HPDE6-E6E7 (cell line): ENCODE results near the gene HOOK2.

Experiments used
- DNase-seq: peaks from one replicate; pipeline ENCODE4 v3.0.0; 2011; ENCODE audit warnings: missing footprints; ENCODE audit errors: extremely low spot score

Gene HOOK2

DNA sequence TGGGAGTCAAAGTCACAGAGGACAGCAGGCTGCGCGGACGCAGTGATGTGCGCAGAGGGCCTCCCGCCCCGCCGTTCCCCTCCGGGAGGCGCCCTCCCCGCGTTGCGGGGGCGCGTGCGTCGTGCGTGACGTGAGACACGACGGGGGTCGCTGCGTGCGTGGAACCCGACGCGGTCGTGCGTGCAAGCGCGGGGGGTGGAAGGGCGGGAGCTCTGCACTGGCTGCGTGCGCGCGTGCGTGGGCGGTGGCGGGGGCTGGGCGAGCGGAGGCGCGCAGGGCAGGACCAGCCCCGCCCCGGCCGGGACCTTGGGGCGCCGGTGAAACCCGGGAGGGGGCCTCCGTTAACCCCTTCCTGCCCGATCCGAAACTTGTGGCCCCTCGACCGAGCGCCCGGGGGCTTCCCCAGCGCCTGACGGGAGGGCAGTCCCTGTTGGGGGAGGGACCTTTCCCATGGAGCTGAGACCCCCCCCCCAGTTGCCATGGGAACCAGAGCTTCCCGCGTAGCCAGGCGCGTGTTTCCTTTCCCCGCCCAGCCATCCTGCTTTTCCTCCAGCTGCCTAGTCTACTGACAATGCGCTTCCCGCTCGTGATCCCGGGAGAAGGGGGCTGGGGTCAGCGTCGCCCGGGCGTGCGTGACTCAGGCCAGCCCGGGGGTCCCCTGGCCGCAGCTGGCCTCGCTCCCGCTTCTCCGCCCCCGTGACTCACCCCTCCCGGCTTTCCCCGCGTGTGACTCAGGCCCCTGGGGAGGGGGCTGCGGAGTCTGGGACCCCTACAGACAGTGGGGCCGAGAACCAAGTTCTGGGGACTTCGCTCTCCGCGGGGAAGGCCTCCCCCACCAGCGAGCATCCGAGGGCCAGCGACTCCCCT lies 7.3 kb upstream of the HOOK2 start:
- DNase-seq, result no peak

DNA sequence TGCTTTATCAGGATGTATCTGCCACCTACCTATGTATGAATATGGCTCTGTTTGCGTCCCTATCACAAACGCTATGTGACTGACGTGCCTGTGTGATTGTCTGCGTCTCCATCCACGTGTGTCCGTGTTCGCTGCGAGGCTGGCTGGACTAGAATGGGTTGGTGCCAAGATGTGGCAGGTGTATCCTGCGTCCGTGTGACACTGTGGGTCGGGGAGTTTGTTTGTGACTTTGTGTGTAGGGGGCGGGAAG lies 6.7 kb upstream of the HOOK2 start:
- DNase-seq, result no peak

DNA sequence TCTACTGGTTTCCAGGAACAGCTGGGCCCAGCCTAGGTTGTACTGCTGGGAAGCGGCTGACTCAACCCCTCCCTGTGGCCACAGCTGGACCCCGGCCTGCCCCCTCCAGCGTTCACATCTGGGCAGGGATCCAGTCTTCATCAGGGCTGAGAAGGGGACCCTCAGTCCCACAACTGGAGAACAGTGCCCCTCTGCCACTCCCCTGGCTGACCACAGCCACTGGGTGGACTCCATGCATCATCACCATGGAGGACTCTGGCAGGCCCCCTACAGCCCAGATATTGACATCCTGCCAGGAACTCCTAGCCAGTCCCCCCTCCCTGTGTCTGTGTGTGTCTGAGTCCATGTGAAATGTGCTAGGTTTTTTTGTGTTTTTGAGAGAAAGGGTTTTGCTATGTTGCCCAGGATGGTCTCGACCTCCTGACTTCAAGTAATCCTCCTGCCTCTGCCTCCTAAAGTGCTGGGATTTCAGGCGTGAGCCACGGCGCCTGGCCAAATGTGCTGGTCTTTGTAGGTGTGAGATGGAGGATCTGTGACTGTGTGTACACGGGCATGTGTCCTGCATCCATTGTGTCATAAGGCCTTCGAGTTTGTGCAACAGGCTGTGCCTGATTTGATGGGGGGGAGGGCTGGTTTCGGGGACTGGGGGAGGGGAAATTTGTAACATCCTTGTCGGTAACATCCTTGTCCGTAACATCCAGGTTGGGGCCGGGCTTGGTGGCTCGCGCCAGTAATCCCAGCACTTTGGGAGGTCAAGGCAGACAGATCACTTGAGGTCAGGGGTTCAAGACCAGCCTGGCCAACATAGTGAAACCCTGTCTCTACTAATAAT lies 4.0 kb upstream of the HOOK2 start:
- DNase-seq, result no peak

DNA sequence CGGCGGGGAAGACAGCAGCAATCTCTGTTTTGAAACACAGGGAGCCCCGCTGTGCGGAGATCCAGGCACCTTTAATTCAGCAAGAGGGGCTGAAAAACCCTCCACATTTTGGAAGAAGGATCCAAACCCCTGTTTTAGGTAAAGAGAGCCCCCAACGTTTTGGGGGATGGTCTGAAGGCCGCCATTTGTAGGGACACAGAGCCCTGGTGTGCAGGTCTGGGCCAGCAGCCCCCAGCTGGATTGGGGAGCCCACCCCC lies 3.5 kb upstream of the HOOK2 start:
- DNase-seq, result no peak

DNA sequence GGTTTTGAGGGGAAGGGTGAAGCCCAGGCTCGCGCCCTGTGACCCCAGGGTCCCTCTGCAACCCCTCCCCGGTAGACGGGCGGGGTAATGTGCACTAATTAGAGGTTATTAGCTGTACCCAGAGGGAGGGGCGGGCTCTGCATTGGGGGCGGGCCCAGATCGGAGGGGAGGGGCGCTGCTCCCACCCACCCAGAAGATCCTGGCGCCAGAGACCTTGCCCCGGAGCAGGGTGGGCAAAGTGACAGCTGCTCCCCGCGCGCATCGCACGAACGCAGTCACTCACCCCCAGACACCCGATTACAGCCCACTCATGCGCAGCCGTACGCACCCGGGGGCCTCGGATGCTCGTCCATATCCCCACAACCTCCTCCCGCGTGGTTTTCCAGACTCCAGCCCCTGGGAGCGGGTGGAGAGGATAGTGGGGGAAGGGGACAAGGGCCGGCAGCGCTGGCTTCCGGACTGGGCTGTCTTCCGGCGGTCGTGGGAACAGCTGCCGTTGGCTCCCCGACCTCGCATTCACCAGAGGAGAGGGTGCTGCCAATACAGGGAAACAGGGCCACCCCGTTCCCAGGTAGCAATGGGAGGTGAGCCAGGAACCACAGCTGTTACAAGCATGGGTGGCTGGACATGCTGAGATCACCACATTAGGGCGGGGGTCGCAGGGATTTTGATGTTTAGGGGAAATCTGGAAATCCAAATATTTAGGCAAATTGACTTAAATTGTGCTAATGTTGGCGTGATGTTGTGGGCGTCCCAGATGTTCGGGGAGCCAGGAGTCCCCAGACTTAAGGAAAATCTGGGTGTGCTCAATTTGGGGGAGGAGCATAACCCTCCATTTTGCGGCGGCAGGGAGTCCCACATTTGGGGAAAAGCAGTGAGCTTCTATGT lies 2.9 kb upstream of the HOOK2 start:
- DNase-seq, result no peak

DNA sequence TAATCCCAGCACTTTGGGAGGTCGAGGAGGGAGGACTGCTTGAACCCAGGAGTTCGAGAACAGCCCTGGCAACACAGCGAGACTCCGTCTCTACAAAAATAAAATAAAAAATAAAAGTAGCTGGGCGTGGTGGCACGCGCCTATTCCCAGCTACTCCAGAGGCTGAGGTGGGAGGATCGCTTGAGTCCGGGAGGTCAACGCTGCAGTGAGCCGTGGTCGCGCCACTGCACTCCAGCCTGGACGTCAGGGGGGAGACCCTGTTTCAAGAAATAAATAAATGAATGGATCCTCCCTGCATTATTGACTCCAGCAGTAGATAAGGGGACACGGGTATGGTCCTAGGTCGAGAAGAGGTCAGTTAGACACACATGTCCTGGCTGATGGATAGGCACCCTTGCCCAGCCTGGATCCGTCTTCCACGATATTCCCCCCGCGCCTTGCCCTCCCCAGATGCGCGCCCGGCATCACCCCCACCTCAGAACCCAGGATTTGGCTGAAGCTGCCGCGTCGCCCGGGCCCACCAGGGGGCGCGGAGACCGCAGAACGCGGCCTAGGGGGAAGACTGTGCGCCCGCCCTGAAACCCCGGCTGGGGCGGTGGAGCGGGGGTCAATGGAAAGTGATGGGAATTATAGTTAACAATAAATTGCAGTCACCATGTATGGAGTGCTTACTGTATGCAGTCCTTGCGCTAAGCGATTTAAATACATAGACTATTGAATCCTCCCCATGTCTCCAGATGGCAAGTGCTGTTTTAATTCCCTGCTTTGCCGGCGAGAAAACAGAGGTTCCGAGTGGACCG lies 2.1 kb upstream of the HOOK2 start:
- no peak for DNase-seq

DNA sequence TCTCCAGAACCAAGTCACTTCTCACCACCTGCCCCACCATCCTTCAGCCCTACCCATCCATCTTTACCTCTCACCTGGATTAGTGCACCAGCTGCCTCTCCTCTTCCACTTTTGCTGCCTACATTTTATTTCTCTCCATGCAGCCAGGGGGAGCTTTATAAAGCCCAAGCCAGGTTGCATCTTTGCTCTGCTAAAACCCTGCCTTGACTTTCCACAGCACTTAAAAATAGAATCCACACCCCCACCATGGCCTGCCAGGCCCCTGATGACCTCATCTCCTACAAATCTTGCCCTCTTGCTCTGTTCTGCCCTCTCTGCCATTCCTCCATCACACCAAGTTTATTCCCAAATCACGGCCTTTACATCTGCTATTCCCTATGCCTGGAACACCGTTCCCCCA lies 1.8 kb downstream of the HOOK2 start:
- DNase-seq, result no peak

DNA sequence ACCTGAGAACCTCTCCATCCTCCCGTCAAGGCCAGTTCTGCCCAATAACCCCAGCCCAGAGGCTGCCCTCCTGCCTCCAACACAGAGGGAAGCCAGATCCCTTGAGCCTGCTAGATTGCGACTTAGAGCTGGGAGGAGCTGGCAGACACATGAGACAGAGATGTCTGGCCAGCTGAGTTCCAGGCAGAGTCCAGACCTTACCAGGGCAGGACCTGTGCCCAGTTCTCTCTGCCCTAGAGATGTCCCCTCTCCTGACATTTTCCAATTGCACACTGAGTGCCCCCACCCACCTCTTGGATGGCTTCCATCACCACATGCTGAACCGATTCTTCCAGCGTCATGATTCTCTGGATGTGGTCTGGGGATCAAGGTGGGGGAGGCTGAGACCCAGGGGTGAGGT lies 3.0 kb downstream of the HOOK2 start:
- no peak for DNase-seq

DNA sequence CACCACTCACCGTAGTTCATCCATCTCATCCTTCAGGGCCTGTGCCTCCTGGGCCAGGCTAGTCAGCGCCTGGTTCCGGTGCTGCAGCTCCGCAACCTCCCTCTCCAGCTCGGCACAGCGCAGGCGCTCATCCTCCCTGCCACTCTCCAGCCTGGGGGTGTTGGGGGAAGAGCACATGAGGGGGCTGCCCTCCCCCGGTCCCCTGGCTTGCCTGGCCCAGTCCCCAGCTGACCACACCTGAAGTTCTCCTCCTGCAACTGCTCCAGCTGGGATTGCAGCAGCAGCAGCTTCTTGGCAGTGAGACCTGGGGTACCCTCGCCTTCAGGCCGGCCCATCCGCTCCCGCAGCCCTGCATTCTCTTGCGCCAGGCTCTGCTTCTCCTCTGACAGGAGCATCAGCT lies 4.4 kb downstream of the HOOK2 start:
- no peak for DNase-seq

DNA sequence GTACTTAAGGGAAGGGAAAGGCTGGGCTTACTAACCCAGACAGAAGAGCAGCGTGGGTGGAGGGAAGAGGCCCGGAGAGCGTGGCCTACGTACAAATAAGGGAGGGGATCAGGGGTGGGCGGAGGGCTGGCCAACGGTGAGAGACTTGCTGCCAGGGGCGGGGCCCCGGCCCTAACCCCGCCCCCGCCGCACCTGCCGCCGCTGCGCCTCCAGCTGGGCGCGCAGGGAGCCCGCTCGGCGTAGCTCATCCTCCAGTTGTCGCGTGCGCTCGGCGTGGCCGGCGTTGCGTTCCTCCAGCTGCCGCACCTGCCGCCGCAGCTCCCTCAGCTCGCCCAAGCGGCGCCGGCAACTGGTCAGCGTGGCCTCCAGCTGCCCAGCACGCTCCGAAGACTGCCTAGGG lies 5.7 kb downstream of the HOOK2 start:
- DNase-seq, result no peak

DNA sequence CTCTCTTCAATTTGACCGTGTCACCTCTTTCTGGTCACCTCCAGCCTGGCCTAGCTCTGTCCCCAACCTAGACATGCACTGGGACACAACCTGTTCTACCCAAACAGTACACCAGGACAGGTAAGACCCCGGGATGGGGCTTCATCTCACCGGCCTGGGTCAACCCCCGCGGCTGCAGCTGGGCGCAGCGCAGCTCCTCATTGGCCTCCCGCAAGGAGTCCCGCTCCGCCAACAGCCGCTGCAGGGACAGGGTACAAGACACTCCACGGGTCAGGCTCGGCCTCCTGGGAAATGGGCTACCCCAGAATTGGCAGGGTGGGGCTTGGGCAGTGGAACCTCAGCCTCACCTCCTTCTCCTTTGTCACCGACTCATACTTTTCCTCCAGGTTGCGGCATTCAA lies 7.7 kb downstream of the HOOK2 start:
- DNase-seq, result no peak

DNA sequence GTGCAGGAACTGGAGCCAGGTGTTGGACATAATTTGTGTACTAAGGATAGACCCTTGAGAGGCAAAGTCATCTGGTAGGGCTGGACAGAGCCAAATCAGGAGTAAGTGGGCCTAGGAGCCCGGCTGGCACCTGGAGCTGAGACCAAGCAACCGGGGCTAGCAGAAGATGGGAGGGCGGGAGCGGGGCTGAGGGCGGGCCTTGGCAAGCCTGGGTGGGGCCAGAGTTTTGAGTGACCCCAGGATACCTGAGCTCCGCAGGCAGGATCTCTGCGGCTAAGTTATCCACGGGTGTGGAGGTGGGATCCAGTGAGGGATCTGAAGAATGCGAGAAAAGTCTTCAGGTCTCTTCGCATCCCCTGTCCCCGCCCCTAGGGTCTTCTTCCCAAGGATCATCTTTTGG lies 8.2 kb downstream of the HOOK2 start:
- no peak for DNase-seq

DNA sequence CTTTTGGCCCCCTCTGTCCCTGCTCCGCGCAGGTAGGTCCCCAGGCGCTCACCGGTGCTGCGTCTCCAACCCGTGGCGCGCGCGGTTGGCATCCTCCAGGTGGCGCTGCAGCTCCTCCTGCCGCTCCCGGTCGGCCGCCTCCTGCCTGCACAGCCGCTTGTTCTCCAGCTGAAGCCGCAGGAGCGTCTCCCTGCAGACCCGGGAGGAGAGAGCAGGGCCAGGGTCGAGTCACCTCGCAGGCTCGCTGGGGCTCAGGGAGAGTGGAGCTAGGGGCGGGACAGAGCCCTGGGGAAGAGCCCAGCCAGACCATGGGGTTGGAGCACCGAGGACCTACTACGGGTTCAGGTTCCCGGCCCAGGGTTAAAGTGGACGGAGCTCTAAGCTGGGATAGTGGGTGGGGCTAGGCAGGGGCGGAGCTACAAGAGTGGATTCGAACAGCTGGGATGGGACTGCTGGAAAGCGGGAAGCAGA lies 9.3 kb downstream of the HOOK2 start:
- DNase-seq, result no peak

DNA sequence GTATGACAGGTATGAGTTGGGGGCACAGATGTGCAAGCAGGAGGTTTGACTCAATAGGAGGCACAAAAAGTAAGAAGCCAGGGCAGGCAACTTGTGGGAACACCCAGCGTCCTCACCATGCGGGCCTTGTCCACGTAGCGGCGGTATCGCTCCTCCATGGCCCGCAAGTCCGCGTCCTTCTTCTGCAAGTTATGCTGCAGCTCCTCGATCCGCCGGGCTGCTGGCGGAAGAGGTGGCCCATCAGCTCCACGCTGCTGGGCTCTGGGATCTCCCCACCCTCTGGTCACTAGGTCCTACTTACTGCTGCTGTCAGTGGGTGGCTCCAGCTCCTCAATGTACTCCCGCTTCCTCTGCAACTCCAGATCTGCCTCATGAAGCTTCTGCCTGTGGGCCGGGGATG lies 10.7 kb downstream of the HOOK2 start:
- DNase-seq, result no peak

DNA sequence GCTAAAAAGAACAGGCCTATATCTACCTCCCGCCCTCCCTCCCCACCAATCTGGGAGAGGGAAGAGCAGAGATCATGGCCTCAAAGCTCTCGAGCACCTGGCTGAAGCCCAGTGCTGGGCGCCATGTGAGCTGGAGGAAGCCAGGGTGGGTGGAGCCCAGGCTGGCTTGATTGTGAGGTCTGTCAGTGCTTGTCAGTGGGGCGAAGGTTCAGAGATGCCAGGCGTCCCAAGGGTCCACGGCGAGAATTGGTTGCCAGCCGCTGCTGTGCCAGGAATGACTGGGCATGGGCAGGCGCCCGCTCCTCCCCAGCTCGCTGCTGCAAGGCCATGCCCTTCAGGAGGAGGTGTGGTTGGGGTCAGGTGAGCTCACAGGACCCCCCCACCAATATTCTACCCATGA lies 12.3 kb downstream of the HOOK2 start:
- no peak for DNase-seq

DNA sequence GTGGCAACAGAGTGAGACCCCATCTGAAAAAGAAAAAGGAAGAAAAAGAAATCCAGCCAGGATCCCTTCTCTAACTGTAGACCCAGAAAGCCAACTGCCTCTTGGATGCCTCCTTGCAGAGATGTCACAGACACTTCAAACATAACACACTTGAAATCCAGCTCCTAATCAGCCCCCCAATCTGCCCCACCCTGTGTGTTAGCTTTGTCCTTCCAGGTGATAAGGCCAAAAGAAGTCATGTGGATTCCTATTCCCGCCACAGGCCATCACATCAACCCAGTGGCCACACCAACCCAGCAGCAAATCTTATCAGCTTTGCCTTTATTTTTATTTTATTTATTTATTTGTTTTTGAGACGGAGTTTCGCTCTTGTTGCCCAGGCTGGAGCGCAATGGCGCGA lies 15.7 kb downstream of the HOOK2 start:
- no peak for DNase-seq

DNA sequence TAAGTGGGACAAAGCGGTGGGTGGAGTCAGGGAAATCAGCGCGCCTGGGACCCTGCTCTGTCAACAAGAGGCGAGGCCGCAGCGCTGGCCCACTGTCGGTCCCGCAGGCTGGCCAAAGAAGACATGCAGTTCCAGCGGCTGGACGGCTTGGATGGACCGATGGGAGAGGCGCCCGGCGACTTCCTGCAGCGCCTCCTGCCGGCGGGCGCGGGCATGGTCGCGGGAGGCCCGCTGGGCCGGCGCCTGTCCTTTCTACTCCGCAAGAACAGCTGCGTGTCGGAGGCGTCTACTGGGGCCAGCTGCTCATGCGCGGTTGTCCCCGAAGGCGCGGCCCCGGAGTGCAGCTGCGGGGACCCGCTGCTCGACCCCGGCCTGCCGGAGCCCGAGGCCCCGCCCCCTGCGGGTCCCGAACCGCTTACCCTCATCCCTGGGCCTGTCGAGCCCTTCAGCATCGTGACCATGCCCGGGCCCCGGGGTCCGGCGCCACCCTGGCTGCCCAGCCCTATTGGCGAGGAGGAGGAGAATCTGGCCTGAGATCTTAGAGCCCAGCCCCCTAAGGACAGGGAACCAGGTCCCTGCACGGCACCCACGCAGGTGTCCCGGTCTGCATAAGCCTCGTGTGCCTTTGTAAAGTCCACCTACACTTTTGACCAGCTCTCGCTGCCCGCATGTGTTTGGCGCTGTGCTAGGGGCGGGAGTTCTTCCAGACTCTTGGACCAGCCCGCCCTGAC lies 17.6 kb downstream of the HOOK2 start:
- DNase-seq, result no peak

DNA sequence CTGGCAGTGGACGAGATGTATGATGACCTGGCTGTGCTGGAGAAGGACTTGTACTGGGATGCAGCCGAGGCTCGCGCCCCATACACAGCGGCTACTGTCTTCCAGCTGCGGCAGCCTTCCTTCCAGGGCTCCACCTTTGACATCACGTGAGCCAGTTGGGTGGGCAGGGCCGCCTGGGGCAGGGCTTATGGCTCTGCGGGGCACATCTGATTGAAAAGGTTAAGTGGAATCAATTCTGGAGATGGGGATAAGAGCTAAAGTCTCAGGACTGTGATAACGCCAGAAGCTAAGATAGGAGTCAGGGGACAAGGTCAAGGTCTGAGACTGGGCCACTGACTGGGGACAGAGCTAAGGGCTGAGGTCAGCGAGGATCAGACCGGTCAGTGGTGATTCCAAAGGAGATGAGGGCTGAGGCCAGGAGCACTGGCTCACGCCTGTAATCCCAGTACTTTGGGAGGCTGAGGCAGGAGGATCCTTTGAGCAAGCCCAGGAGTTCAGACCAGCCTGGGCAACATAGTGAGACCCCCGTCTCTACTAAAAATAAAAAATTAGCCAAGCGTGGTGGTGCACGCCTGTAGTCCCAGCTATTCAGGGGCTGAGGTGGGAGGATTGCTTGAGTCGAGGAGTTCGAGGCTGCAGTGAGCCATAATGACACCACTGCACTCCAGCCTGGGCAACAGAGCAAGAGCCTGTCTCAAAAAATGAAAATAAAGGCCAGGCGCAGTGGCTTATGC lies 19.0 kb downstream of the HOOK2 start:
- no peak for DNase-seq

DNA sequence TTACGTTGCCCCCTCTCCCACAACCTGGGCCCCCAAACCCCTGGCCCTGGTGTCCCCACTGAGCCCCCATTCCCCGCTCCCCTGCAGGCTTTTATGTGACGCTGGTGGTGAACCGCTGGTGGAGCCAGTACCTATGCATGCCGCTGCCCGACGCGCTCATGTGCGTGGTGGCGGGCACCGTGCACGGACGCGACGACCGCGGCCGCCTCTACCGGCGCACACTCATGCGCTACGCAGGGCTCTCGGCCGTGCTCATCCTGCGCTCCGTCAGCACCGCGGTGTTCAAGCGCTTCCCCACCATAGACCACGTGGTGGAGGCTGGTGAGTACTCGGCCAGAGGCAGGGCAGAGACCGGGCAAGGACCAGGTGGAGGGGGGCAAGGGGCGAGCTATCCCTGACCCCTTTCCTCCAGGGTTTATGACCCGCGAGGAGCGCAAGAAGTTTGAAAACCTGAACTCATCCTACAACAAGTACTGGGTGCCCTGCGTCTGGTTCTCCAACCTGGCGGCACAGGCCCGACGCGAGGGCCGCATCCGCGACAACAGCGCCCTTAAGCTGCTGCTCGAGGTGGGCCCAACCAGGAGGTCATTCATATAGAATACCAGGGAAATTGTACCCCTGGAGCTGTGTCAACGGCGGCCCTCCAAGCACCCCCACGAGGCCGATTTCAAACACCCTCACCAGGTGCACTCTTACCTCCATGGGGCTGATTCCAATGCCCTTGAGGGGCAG lies 20.7 kb downstream of the HOOK2 start:
- DNase-seq, result no peak
